SK-N-MC (cell line): ENCODE results near the gene NPB.

ENCODE experiments used
- EZH2 ChIP-seq: fragments of 200-600 bp; sonication (generic); IDR thresholded peaks from one replicate; pipeline ENCODE4 v1.6.1; 2017; ENCODE audit warnings: antibody characterized with exemption
- FOXP2 ChIP-seq: optimal IDR thresholded peaks from 2 replicates; pipeline ENCODE3; 2011; ENCODE audit warnings: mild to moderate bottlenecking, moderate library complexity; ENCODE audit not compliant: insufficient read depth; ENCODE audit errors: extremely low read length, control extremely low read depth
- POLR2AphosphoS5 ChIP-seq: IDR thresholded peaks from 2 replicates; pipeline ENCODE4 v1.6.1; 2012; ENCODE audit warnings: mild to moderate bottlenecking, low read depth, low read length, borderline replicate concordance

DNA sequence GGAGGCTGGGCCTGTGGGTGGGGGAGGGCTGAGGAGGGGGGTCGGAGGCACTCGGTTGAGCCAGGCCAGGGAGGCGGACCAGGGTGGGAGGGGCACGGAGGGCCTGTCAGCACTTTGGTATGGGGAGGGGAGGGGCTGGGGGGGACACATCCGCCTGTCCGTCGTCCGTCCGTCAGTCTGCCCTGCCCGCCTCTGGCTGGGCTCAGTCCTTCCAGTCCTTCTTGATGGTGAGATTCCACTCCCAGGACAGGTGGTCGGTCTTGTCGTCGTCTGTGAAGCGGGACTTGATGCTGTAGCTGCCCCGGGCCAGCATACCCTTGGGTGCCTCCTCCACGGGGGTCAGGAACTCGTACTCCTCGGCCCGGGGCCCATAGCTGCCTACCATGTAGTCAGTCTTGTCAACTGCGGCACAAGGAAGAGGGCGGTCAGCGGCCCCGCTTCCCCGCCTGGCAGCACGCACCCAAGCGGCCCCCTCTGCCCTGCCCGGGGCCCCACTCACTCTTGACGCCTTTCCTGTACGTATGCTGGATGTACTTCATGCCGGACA lies 33.3 kb upstream of the NPB start:
- TF ChIP-seq POLR2AphosphoS5 (no peak; the same call in 1 of the 2 replicates), EZH2 (no peak), FOXP2 (no peak)
